Thyroid gland (tissue), 4 donors: ENCODE measurements around the gene CIRBP. TPM values are rescaled to one million over a fixed set of nuclear protein-coding genes. Genes with fewer than 3 reads are reported as not detected.

ENCODE experiments used
- DNase-seq, 2 donors: peaks; one replicate each; pipeline ENCODE4 v3.0.0-alpha.2; 2019
- H3K27ac ChIP-seq, 3 donors: fragments of 200-600 bp; sonication (generic); 1 replicate in 2 of 3; 2 replicates in 1 of 3; pipeline ENCODE4 v1.5.1; 2016 to 2019; ENCODE audit warnings: mild to moderate bottlenecking in 1 of 3, moderate library complexity in 1 of 3
- H3K27me3 ChIP-seq: fragments of 200-600 bp; sonication (generic); one replicate; pipeline ENCODE4 v1.5.1; 2019
- H3K36me3 ChIP-seq, 2 donors: fragments of 200-600 bp; sonication (generic); one replicate each; pipeline ENCODE4 v1.5.1; 2016 to 2019
- H3K4me1 ChIP-seq, 2 donors: fragments of 200-600 bp; sonication (generic); one replicate each; pipeline ENCODE4 v1.5.1; 2017 to 2019
- H3K4me3 ChIP-seq, 3 donors: fragments of 200-600 bp; sonication (generic); replicated peaks in 1 of 3; 1 replicate in 2 of 3; 2 replicates in 1 of 3; pipeline ENCODE4 v1.5.1; 2016; ENCODE audit warnings: mild to moderate bottlenecking in 1 of 3
- H3K9me3 ChIP-seq: fragments of 200-600 bp; sonication (generic); one replicate; pipeline ENCODE4 v1.5.1; 2017
- POLR2A ChIP-seq, 2 donors: fragments of 450-650 bp; IDR thresholded peaks; one replicate each; pipeline ENCODE4 v1.6.1; 2017; ENCODE audit warnings: antibody characterized with exemption in 2 of 2, mild to moderate bottlenecking in 2 of 2, moderate library complexity in 1 of 2
- WGBS, 2 donors: methylation state at CpG; one replicate each; pipeline ENCODE4 v1.1.5; 2017; 5-methylcytosine and 5-hydroxymethylcytosine counted together
- intact Hi-C: fragments of 100-400 bp; cut with DNase I; formaldehyde crosslinking; loops from one replicate; pipeline ENCODE4 v1.15.1; 2023
- total RNA-seq, 4 donors: library from RNA; depleted of rRNA; stranded (reverse); fragments of >200 nt; gene quantifications; one replicate each; pipeline ENCODE4 v1.2.3, GENCODE V29; 2016
- TF ChIP-seq, protein P1 (sequence below), 6 experiments: fragments of 200-600 bp in 3 of 6; fragments of 450-650 bp in 3 of 6; sonication (generic) in 3 of 6; IDR thresholded peaks; one replicate each; pipeline ENCODE4 v1.5.1; 2016 to 2019; ENCODE audit warnings: antibody characterized with exemption in 6 of 6, mild to moderate bottlenecking in 2 of 6, inconsistent platforms in 1 of 6, moderate library complexity in 1 of 6

Gene CIRBP
- total RNA-seq, 4 donors from 2014 or later, result 679 to 1,194 (median 893) TPM

DNA sequence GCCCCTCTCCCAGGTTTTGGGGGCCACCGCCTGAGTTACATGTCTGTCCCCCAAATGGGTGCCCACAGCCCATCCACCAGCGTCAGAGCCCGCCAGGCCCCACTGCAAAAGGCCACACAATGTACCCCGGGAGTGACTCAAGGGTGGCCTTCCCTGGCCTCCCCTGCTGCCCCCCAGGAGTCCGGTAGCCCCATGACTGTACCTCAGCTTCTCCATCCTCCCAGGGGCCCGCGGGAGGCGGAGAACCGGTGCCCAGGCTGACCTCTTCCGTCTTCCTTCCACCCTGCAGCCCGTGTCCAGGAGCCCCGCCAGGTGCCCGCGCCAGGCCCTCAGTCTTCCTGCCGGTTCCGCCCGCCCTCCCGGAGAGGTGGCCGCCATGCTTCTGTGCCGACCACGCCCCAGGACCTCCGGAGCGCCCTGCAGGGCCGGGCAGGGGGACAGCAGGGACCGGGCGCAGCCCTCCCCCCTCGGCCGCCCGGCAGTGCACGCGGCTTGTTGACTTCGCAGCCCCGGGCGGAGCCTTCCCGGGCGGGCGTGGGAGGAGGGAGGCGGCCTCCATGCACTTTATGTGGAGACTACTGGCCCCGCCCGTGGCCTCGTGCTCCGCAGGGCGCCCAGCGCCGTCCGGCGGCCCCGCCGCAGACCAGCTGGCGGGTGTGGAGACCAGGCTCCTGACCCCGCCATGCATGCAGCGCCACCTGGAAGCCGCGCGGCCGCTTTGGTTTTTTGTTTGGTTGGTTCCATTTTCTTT lies 41.7 kb upstream of the CIRBP start:
- H3K4me1 ChIP-seq, result peaks cover 0 to 10% of the 10 kb centered on the region in 2 donors
- H3K36me3 ChIP-seq, result peaks cover 36 to 45% of the 10 kb centered on the region in 2 donors
- no peak for TF ChIP-seq POLR2A (IDR thresholded peaks at IDR 0.05)
- TF ChIP-seq, protein P1, sequence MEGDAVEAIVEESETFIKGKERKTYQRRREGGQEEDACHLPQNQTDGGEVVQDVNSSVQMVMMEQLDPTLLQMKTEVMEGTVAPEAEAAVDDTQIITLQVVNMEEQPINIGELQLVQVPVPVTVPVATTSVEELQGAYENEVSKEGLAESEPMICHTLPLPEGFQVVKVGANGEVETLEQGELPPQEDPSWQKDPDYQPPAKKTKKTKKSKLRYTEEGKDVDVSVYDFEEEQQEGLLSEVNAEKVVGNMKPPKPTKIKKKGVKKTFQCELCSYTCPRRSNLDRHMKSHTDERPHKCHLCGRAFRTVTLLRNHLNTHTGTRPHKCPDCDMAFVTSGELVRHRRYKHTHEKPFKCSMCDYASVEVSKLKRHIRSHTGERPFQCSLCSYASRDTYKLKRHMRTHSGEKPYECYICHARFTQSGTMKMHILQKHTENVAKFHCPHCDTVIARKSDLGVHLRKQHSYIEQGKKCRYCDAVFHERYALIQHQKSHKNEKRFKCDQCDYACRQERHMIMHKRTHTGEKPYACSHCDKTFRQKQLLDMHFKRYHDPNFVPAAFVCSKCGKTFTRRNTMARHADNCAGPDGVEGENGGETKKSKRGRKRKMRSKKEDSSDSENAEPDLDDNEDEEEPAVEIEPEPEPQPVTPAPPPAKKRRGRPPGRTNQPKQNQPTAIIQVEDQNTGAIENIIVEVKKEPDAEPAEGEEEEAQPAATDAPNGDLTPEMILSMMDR (IDR thresholded peaks at IDR 0.05), result no peak
- no peaks in the 10 kb centered on the region for H3K27me3 ChIP-seq
- 93 to 95% methylated on average over 35 to 42 of the region's 56 CpGs for WGBS, 2 donors
- no peak overlapping the region for H3K4me3 ChIP-seq
- no peaks in the 10 kb centered on the region for H3K9me3 ChIP-seq
- DNase-seq, result no peak
- H3K27ac ChIP-seq, result no peak overlapping the region
- intact Hi-C loops, result no loop called here

DNA sequence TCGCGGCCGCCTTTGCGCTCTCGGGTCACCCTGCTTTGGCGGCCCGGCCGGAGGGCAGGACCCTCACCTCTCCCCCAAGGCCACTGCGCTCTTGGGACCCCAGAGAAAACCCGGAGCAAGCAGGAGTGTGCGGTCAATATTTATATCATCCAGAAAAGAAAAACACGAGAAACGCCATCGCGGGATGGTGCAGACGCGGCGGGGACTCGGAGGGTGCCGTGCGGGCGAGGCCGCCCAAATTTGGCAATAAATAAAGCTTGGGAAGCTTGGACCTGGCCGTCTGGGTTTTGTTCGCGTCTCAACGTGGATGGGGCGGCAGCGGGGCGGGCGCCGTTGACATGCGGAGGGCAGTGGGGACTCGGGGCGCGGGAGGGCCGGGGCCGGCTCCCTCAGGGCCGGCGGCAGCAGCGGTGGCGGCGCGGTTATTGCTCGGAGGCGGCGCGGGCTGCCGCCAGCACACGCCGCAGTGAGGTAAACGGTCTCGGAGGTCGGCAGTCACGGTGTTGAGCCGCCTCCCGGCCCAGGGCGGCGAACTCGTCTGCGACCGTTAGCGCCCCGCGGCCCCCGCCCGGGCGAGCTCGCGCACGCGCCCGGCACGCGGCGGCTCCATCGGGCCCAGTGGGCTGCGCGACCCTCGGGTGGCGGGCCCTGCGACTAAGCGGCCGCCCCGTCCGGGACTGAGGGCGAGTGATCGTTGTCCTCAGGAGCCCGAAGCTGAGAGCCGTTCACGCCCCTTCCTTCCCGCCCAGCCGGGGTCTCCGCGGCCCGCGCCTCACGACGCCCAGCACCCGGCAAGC lies 40.8 kb upstream of the CIRBP start:
- Histone ChIP-seq H3K4me3 (no peak overlapping the region), H3K27ac (no peak overlapping the region), H3K9me3 (no peaks in the 10 kb centered on the region), H3K4me1 (peaks cover 6 to 19% of the 10 kb centered on the region in 2 donors), H3K36me3 (peaks cover 27 to 36% of the 10 kb centered on the region in 2 donors), H3K27me3 (no peaks in the 10 kb centered on the region)
- intact Hi-C loops, result no loop called here
- DNase-seq, result no peak
- WGBS, 2 donors, result 95 to 97% methylated on average over 97 to 98 of the region's 100 CpGs
- TF ChIP-seq, protein P1 (IDR thresholded peaks at IDR 0.05), result no peak
- TF ChIP-seq POLR2A (IDR thresholded peaks at IDR 0.05), result no peak

DNA sequence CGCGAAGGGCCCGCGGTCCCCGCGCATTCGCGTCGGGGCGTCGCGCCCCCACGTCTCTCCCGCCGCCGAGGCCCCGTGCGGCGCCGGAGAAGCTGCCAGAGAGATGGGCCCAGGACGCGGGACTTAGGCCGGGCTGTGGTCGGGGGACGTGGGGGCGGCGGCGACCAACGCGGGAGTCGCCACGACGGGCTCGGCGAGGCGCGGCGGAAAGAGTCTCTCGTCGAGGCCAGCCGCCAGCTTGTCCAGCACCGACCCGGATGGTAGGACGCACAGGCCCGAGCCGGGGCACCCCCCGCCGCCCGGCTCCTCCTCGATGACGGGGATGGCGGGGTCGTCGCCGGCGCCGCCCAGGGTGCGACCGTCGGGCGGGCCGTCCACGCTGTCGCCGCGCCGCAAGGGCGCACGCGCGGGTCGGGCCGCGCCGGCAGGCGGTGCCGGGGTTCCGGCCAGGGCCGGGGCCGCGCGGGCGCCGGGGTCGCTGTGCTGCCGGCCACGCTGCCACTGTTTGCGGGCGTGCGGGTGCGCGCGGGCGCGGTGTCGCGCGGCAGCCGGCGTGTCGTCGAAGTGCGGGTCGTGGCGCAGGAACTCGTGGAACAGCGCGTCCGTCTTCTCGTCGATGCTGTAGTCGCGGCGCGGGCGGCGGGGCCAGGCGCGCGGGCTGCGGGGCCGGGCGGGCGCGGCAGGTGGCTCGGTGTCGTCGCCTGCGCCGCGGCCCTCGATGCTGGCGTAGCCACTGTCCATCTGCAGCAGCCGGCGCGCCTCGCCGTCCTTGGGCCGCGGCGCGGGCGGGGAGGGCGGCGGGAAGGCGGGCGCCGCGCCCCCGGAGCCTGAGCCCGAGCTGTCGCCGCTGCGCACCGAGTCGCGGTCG lies 39.8 kb upstream of the CIRBP start:
- Histone ChIP-seq H3K4me3 (no peak overlapping the region), H3K36me3 (peaks cover 18 to 30% of the 10 kb centered on the region in 2 donors), H3K27ac (no peak overlapping the region), H3K27me3 (no peaks in the 10 kb centered on the region), H3K9me3 (no peaks in the 10 kb centered on the region), H3K4me1 (peaks cover 6 to 22% of the 10 kb centered on the region in 2 donors)
- TF ChIP-seq, protein P1 (IDR thresholded peaks at IDR 0.05), result no peak
- TF ChIP-seq POLR2A (IDR thresholded peaks at IDR 0.05), result no peak
- intact Hi-C loops, result no loop called here
- DNase-seq, result no peak
- WGBS, 2 donors, result 96 to 97% methylated on average over 142 to 153 of the region's 158 CpGs

DNA sequence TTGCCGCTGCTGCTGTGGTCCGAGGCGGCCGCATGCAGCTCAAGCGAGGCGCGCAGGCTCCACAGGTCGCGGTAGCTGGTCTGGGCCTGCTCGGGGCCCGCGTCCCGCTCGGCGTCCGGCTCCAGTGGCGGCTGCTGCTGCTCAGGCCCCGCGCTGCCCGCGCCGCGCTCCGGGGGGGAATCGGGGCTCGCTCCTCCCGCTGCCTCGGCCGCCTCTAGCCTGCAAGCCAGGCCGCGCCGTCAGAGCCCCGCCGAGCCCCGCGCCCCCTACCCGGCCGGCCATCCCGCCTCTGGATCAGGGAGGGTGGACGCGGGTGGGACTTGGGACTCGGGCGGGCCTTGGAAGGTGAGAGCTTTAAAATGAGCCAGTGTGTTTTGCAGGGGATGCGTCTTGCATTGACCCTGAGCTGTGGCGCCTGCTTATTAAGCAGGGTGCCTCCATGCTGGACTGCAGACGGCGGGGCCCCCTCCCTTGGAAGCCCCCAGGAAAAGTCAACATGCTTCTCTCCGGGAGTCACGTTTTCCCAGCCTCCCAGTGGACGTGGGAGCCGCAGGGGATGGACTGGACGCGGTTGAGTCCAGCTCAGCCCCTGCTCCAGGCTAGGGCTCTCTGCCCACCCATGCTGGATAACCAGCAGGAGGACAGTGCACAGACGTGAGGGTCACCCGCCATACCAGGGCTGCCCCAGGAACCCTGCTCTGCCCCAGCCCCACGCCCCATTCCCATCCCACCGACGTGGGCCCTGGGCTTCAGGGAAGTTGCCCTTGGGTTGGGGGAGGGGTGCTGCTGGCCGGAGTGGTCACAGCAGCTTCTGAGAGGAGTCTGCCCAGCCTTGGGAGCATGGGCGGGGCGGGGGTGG lies 39.0 kb upstream of the CIRBP start:
- 85 to 92% methylated on average over 29 of the region's 61 CpGs for WGBS, 2 donors
- intact Hi-C loops, result loop anchor here (10.0 kb wide), 1 partner anchor 305 kb away; the partner anchor contains the start of gene ARID3A
- TF ChIP-seq, protein P1 (IDR thresholded peaks at IDR 0.05), result no peak
- no peak for TF ChIP-seq POLR2A (IDR thresholded peaks at IDR 0.05)
- DNase-seq, result no peak
- Histone ChIP-seq H3K9me3 (no peaks in the 10 kb centered on the region), H3K27ac (no peak overlapping the region), H3K4me3 (no peak overlapping the region), H3K27me3 (no peaks in the 10 kb centered on the region), H3K4me1 (peaks cover 6 to 22% of the 10 kb centered on the region in 2 donors), H3K36me3 (peaks cover 17 to 25% of the 10 kb centered on the region in 2 donors)
